CD4-positive, alpha-beta memory T cell (primary cell): ENCODE results near the gene KCNQ1. TPM values are rescaled to one million over a fixed set of nuclear protein-coding genes. Genes with fewer than 3 reads are reported as not detected.

Source experiments
- CTCF ChIA-PET: fragments of 350-600 bp; sonication (Branson Sonifier 250); formaldehyde crosslinking; loops from one replicate; lab custom pipeline; 2021; ENCODE audit warnings: inconsistent platforms; ENCODE audit not compliant: partially characterized antibody; lab: Charles Lee
- POLR2A ChIA-PET: fragments of 350-600 bp; sonication (Branson Sonifier 250); formaldehyde crosslinking; loops from one replicate; lab custom pipeline; 2021; ENCODE audit not compliant: partially characterized antibody; lab: Charles Lee
- DNase-seq, 5 donors: peaks; one replicate each; pipeline versions ENCODE4 v3.0.0 to v3.0.0-alpha.2; 2020 to 2022; ENCODE audit warnings: mixed read lengths in 1 of 5
- H3K27ac ChIP-seq: one replicate; pipeline ENCODE4 v1.7.0; 2013; ENCODE audit warnings: low read depth, low read length
- H3K27me3 ChIP-seq: 2 replicates; pipeline ENCODE4 v1.7.0; 2013; ENCODE audit warnings: mild to moderate bottlenecking, low read length, moderate library complexity; ENCODE audit not compliant: insufficient read depth
- H3K36me3 ChIP-seq: 2 replicates; pipeline ENCODE4 v1.7.0; 2013; ENCODE audit warnings: mild to moderate bottlenecking, low read length, moderate library complexity; ENCODE audit not compliant: insufficient read depth
- H3K4me1 ChIP-seq: 2 replicates; pipeline ENCODE4 v1.7.0; 2013; ENCODE audit warnings: mild to moderate bottlenecking, low read length, moderate library complexity; ENCODE audit not compliant: insufficient read depth
- H3K4me3 ChIP-seq, 2 donors: one replicate each; pipeline ENCODE4 v1.7.0; 2013; ENCODE audit warnings: low read length in 2 of 2, mild to moderate bottlenecking in 1 of 2
- H3K9me3 ChIP-seq, 2 donors: one replicate each; pipeline ENCODE4 v1.7.0; 2013; ENCODE audit warnings: low read length in 2 of 2, control low read depth in 1 of 2; ENCODE audit not compliant: control insufficient read depth in 1 of 2
- H3K27ac Mint-ChIP-seq, 7 donors: one replicate each; pipeline ENCODE4 v1.8.0; 2020 to 2021; ENCODE audit warnings: mixed read lengths in 7 of 7, mild to moderate bottlenecking in 6 of 7, inconsistent platforms in 3 of 7, moderate library complexity in 3 of 7
- H3K27me3 Mint-ChIP-seq, 2 donors: one replicate each; pipeline ENCODE4 v1.8.0; 2020 to 2021; ENCODE audit warnings: mixed read lengths in 2 of 2
- H3K36me3 Mint-ChIP-seq, 2 donors: one replicate each; pipeline ENCODE4 v1.8.0; 2020 to 2021; ENCODE audit warnings: mixed read lengths in 2 of 2, inconsistent platforms in 1 of 2, mild to moderate bottlenecking in 1 of 2
- H3K4me1 Mint-ChIP-seq, 4 donors: one replicate each; pipeline ENCODE4 v1.8.0; 2020 to 2021; ENCODE audit warnings: mixed read lengths in 4 of 4, mild to moderate bottlenecking in 1 of 4
- H3K4me3 Mint-ChIP-seq, 8 donors: one replicate each; pipeline ENCODE4 v1.8.0; 2020 to 2021; ENCODE audit warnings: mixed read lengths in 8 of 8, mild to moderate bottlenecking in 7 of 8, moderate library complexity in 6 of 8, inconsistent platforms in 3 of 8
- H3K9me3 Mint-ChIP-seq, 8 donors: one replicate each; pipeline ENCODE4 v1.8.0; 2020 to 2021; ENCODE audit warnings: mixed read lengths in 8 of 8, mild to moderate bottlenecking in 5 of 8, inconsistent platforms in 3 of 8, moderate library complexity in 1 of 8
- intact Hi-C: fragments of 100-400 bp; cut with micrococcal nuclease; formaldehyde crosslinking; loops from one replicate; pipeline ENCODE4 v1.15.1; 2023
- polyA plus RNA-seq, 2 donors: library from polyadenylated mRNA; unstranded; fragments of 300-500 nt; fragmentation: Illumina TruSeq; gene quantifications; one replicate each; pipeline ENCODE4 v1.2.3, GENCODE V29; 2021
- total RNA-seq, 2 experiments: library from RNA; stranded (reverse); gene quantifications; one replicate each; pipeline ENCODE4 v1.2.3, GENCODE V29; 2021

Gene KCNQ1
- total and polyA plus RNA-seq, 4 experiments from 2014 or later: 5.4 to 21.7 (median 21.5) TPM

DNA sequence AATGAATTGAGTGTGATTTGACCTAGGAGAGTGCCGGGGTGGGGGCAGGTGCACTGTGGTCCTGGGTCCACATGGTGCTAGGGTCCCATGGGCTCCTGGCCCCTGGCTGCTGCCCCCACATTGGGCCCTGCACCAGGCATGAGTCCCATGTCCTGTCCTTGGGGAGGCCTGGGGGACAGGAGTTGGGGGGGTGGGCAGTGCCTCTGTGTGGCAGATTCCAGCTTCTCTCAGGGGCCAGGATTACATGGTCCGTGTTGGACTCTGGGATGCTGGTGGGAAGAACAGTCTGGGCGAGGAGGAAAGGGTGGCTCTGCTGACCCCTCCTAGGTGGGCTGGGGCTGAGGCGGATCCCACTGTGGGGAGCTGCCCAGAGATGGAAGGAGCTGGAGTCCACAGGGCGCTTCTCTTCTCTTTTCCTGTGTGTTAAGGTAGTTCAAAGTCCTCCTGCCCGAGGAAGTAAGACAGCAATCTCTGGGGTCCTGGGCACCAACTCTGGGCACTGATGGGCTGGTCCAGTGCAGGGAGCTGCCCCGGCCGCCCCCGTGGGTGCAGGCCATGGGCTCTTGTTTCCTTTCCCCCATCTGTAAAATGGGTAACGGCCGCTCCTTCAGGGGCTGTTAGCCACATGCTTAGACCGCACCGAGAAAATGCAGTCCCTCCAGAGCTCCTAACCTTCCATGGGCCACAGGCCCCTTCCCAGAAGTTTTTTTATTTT, 19.8 kb downstream of the KCNQ1 start:
- no peaks in the 10 kb centered on the region for H3K36me3 Mint-ChIP-seq
- H3K4me1 Mint-ChIP-seq: peaks cover 14 to 80% (median 52%) of the 10 kb centered on the region in 4 donors
- ChIA-PET CTCF (interaction anchor here (1.2 to 1.4 kb wide), 2 partner anchors 8 to 44 kb away, joined by 3 to 4 read pairs; no protein-coding TSS in a partner anchor), POLR2A (interaction anchor here (3.2 kb wide), 1 partner anchor 20 kb away, joined by 35 read pairs; the partner anchor contains the start of genes KCNQ1 and TRPM5)
- no peaks in the 10 kb centered on the region for H3K27me3 ChIP-seq
- H3K27ac Mint-ChIP-seq: peak overlapping the region in 2 of 7 donors; percentile 76 to 85
- H3K4me1 ChIP-seq: peaks cover 39% of the 10 kb centered on the region
- no peaks in the 10 kb centered on the region for H3K9me3 Mint-ChIP-seq
- H3K36me3 ChIP-seq: no peaks in the 10 kb centered on the region
- H3K4me3 ChIP-seq: no peak overlapping the region
- no peaks in the 10 kb centered on the region for H3K27me3 Mint-ChIP-seq
- intact Hi-C loops: no loop called here
- no peak overlapping the region for H3K4me3 Mint-ChIP-seq
- no peaks in the 10 kb centered on the region for H3K9me3 ChIP-seq
- no peak overlapping the region for H3K27ac ChIP-seq
- DNase-seq: no peak

GRCh38 chr11:2465202-2466068, 20.6 kb downstream of the KCNQ1 start:
- peaks cover 17 to 79% (median 52%) of the 10 kb centered on the region in 4 donors for H3K4me1 Mint-ChIP-seq
- H3K36me3 Mint-ChIP-seq: no peaks in the 10 kb centered on the region
- Histone ChIP-seq H3K36me3 (no peaks in the 10 kb centered on the region), H3K9me3 (no peaks in the 10 kb centered on the region), H3K27me3 (no peaks in the 10 kb centered on the region), H3K27ac (no peak overlapping the region), H3K4me1 (peaks cover 39% of the 10 kb centered on the region), H3K4me3 (no peak overlapping the region)
- intact Hi-C loops: no loop called here
- no peak overlapping the region for H3K27ac Mint-ChIP-seq
- ChIA-PET POLR2A (interaction anchor here (3.2 kb wide), 1 partner anchor 21 kb away, joined by 35 read pairs; the partner anchor contains the start of genes KCNQ1 and TRPM5), CTCF (interaction anchor here (1.2 to 1.4 kb wide), 2 partner anchors 9 to 45 kb away, joined by 3 to 4 read pairs; no protein-coding TSS in a partner anchor)
- H3K4me3 Mint-ChIP-seq: peak overlapping the region in 1 of 8 donors; percentile 31
- no peak for DNase-seq
- H3K9me3 Mint-ChIP-seq: no peaks in the 10 kb centered on the region
- no peaks in the 10 kb centered on the region for H3K27me3 Mint-ChIP-seq

- ChIA-PET CTCF (interaction anchor here (1.5 kb wide), 1 partner anchor 39 kb away, joined by 3 read pairs; no protein-coding TSS in a partner anchor), POLR2A (interaction anchor here (1.8 to 3.2 kb wide), 2 partner anchors 21 to 422 kb away, joined by 4 to 35 read pairs; partner anchors contain the start of genes KCNQ1 and TRPM5)
- H3K9me3 Mint-ChIP-seq: no peaks in the 10 kb centered on the region
- H3K9me3 ChIP-seq: no peaks in the 10 kb centered on the region
- no peak for DNase-seq
- no peaks in the 10 kb centered on the region for H3K27me3 Mint-ChIP-seq
- H3K27ac Mint-ChIP-seq: peak overlapping the region in 1 of 7 donors; percentile 57
- no peaks in the 10 kb centered on the region for H3K36me3 Mint-ChIP-seq
- H3K4me1 ChIP-seq: peaks cover 39% of the 10 kb centered on the region
- H3K4me1 Mint-ChIP-seq: peaks cover 17 to 72% (median 47%) of the 10 kb centered on the region in 4 donors
- no peaks in the 10 kb centered on the region for H3K36me3 ChIP-seq
- H3K4me3 ChIP-seq: no peak overlapping the region
- intact Hi-C loops: no loop called here
- no peaks in the 10 kb centered on the region for H3K27me3 ChIP-seq
- no peak overlapping the region for H3K27ac ChIP-seq
- H3K4me3 Mint-ChIP-seq: peak overlapping the region in 5 of 8 donors; percentile 44 to 91 (median 81)
Measured at GRCh38 chr11:2466069-2466801, 21.4 kb downstream of the KCNQ1 start.

- H3K4me3 Mint-ChIP-seq: peak overlapping the region; percentile 70 to 91 (median 74)
- ChIA-PET POLR2A (interaction anchor here (0.6 to 3.2 kb wide), 5 partner anchors 8 to 421 kb away, joined by 3 to 35 read pairs (median 6); partner anchors contain the start of genes KCNQ1 and TRPM5), CTCF (interaction anchor here (0.7 to 1.8 kb wide), 3 partner anchors 40 to 426 kb away, joined by 3 to 6 read pairs (median 3); no protein-coding TSS in a partner anchor)
- intact Hi-C loops: loop anchor here (1.0 kb wide), 1 partner anchor 22 kb away; the partner anchor contains the start of gene KCNQ1
- peak overlapping the region in 5 of 7 donors; percentile 25 to 66 (median 38) for H3K27ac Mint-ChIP-seq
- H3K27me3 Mint-ChIP-seq: no peaks in the 10 kb centered on the region
- H3K9me3 ChIP-seq: no peaks in the 10 kb centered on the region
- no peaks in the 10 kb centered on the region for H3K9me3 Mint-ChIP-seq
- no peaks in the 10 kb centered on the region for H3K36me3 ChIP-seq
- H3K27me3 ChIP-seq: no peaks in the 10 kb centered on the region
- no peak overlapping the region for H3K27ac ChIP-seq
- H3K4me1 ChIP-seq: peaks cover 39% of the 10 kb centered on the region
- peaks cover 24 to 76% (median 54%) of the 10 kb centered on the region in 4 donors for H3K4me1 Mint-ChIP-seq
- H3K36me3 Mint-ChIP-seq: peaks cover 0 to under 1% of the 10 kb centered on the region in 2 donors
- peak; percentile 66 to 75 (median 72) for DNase-seq
- peak overlapping the region in 1 of 2 donors; percentile 48 for H3K4me3 ChIP-seq
Measured at GRCh38 chr11:2466869-2467694, 22.3 kb downstream of the KCNQ1 start.

DNA sequence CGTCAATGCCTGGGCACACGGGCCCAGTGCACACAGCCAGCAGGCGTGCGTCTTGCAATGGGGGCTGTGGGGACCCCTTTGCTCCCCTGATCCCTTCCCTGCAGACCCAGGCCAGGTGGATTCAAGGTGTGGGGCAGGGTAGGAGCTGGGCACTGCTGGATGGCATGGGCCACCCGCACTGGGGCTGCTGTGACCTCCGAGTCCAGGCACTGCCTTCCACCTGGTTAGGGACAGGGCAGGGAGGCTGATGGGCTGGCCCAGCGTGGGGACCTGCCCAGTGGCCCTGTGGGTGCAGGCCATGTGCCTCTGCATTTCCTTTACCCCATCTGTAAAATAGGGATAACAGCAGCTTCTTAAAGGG, 22.9 kb downstream of the KCNQ1 start:
- H3K27me3 Mint-ChIP-seq: no peaks in the 10 kb centered on the region
- H3K4me1 Mint-ChIP-seq: peaks cover 26 to 73% (median 54%) of the 10 kb centered on the region in 4 donors
- H3K4me3 Mint-ChIP-seq: peak overlapping the region; percentile 70 to 91 (median 74)
- intact Hi-C loops: loop anchor here (1.0 kb wide), 1 partner anchor 22 kb away; the partner anchor contains the start of gene KCNQ1
- Histone ChIP-seq H3K9me3 (no peaks in the 10 kb centered on the region), H3K27ac (no peak overlapping the region), H3K4me1 (peaks cover 39% of the 10 kb centered on the region), H3K27me3 (no peaks in the 10 kb centered on the region), H3K4me3 (peak overlapping the region; percentile 42 to 48), H3K36me3 (no peaks in the 10 kb centered on the region)
- POLR2A ChIA-PET: interaction anchor here (1.8 to 3.2 kb wide), 4 partner anchors 9 to 420 kb away, joined by 4 to 35 read pairs (median 6); partner anchors contain the start of genes KCNQ1 and TRPM5
- peaks cover 0 to 1% of the 10 kb centered on the region in 2 donors for H3K36me3 Mint-ChIP-seq
- CTCF ChIA-PET: interaction anchor here (0.7 to 1.8 kb wide), 3 partner anchors 40 to 425 kb away, joined by 3 to 6 read pairs (median 3); no protein-coding TSS in a partner anchor
- DNase-seq: no peak
- no peaks in the 10 kb centered on the region for H3K9me3 Mint-ChIP-seq
- H3K27ac Mint-ChIP-seq: peak overlapping the region in 3 of 7 donors; percentile 38 to 66 (median 65)
